Fibroblast of lung (primary cell): Measurements from ENCODE around the gene ERVMER34-1. TPM values are rescaled to one million over a fixed set of nuclear protein-coding genes. Genes with fewer than 3 reads are reported as not detected.

Source experiments
- DNase-seq, 2 donors: peaks; one replicate each; pipeline versions ENCODE4 v3.0.0 to v3.0.0-alpha.2; 2010; ENCODE audit warnings: low read depth in 2 of 2
- H2AFZ ChIP-seq: 2 replicates; pipeline ENCODE4 v1.5.1; 2012; ENCODE audit warnings: low read length, control low read depth, inconsistent platforms
- H3K27ac ChIP-seq: 2 replicates; pipeline ENCODE4 v1.5.1; 2011; ENCODE audit warnings: low read length, control low read depth; ENCODE audit not compliant: insufficient read depth
- H3K27me3 ChIP-seq: 2 replicates; pipeline ENCODE4 v1.5.1; 2011; ENCODE audit warnings: mild to moderate bottlenecking, low read length; ENCODE audit not compliant: control insufficient read depth, insufficient read depth
- H3K36me3 ChIP-seq: 2 replicates; pipeline ENCODE4 v1.5.1; 2011; ENCODE audit warnings: low read length; ENCODE audit not compliant: control insufficient read depth, insufficient read depth
- H3K4me1 ChIP-seq: 2 replicates; pipeline ENCODE4 v1.5.1; 2011; ENCODE audit warnings: low read length; ENCODE audit not compliant: control insufficient read depth, insufficient read depth; ENCODE audit errors: extremely low read depth
- H3K4me2 ChIP-seq: 2 replicates; pipeline ENCODE4 v1.5.1; 2011; ENCODE audit warnings: low read length, control low read depth; ENCODE audit not compliant: insufficient read depth; ENCODE audit errors: extremely low read depth
- H3K4me3 ChIP-seq, 4 experiments: fragments of 200-600 bp in 1 of 4; sonication (generic) in 1 of 4; replicated peaks in 1 of 4; 2 replicates each; pipeline ENCODE4 v1.5.1; 2011 to 2016; ENCODE audit warnings: low read length in 4 of 4, low read depth in 3 of 4, mild to moderate bottlenecking in 3 of 4, control low read depth in 2 of 4, inconsistent platforms in 1 of 4, mixed read lengths in 1 of 4; ENCODE audit not compliant: insufficient read depth in 1 of 4; ENCODE audit errors: control extremely low read depth in 1 of 4
- H3K79me2 ChIP-seq: 2 replicates; pipeline ENCODE4 v1.5.1; 2012; ENCODE audit warnings: mild to moderate bottlenecking, low read length, inconsistent platforms; ENCODE audit not compliant: control insufficient read depth, insufficient read depth
- H3K9ac ChIP-seq: 2 replicates; pipeline ENCODE4 v1.5.1; 2011; ENCODE audit warnings: mild to moderate bottlenecking, low read length, control low read depth; ENCODE audit not compliant: insufficient read depth
- H3K9me3 ChIP-seq: 2 replicates; pipeline ENCODE4 v1.5.1; 2012; ENCODE audit warnings: low read depth, low read length; ENCODE audit not compliant: control insufficient read depth, insufficient read depth
- H4K20me1 ChIP-seq: 2 replicates; pipeline ENCODE4 v1.5.1; 2011; ENCODE audit warnings: low read length; ENCODE audit not compliant: control insufficient read depth, insufficient read depth; ENCODE audit errors: extremely low read depth
- CTCF ChIP-seq, 2 donors: IDR thresholded peaks in 1 of 2; conservative IDR thresholded peaks in 1 of 2; 1 replicate in 1 of 2; 2 replicates in 1 of 2; pipeline ENCODE4 v1.5.1; 2011 to 2012; ENCODE audit warnings: low read length in 2 of 2, control low read depth in 1 of 2, inconsistent platforms in 1 of 2, low read depth in 1 of 2, mild to moderate bottlenecking in 1 of 2
- EZH2 ChIP-seq: IDR thresholded peaks from 2 replicates; pipeline ENCODE4 v1.5.1; 2012; ENCODE audit warnings: low read length, control low read depth, mild to moderate bottlenecking; ENCODE audit errors: missing control alignments
- polyA plus RNA-seq, 2 donors: library from polyadenylated mRNA; depleted of rRNA in 1 of 2; stranded (reverse) in 1 of 2; unstranded in 1 of 2; fragments of >200 nt; gene quantifications; 2 replicates each; pipeline ENCODE4 v1.2.1, GENCODE V29; 2011 to 2012; ENCODE audit warnings: missing spikeins in 1 of 2
- total RNA-seq: library from RNA; depleted of rRNA; stranded (reverse); fragments of >200 nt; gene quantifications from 2 replicates; pipeline ENCODE4 v1.2.1, GENCODE V29; 2014

ERVMER34-1 gene
- total and polyA plus RNA-seq, 2 donors (not counting 1 experiment from before 2014, with no cell fraction given), result under 0.01 to 0.54 TPM

- Histone ChIP-seq H3K27ac (no peak overlapping the region), H3K79me2 (peaks cover 12% of the 10 kb centered on the region), H3K27me3 (no peaks in the 10 kb centered on the region), H3K4me2 (no peak overlapping the region), H2AFZ (no peak overlapping the region), H3K4me3 (no peak overlapping the region), H3K9me3 (no peaks in the 10 kb centered on the region), H4K20me1 (no peaks in the 10 kb centered on the region), H3K4me1 (peaks cover 3% of the 10 kb centered on the region), H3K36me3 (peaks cover 3% of the 10 kb centered on the region), H3K9ac (no peak overlapping the region)
- TF ChIP-seq EZH2, result no peak
- TF ChIP-seq CTCF (conservative IDR thresholded peaks at IDR 0.05 in 1 of 2, IDR thresholded peaks at IDR 0.05 in 1 of 2; ENCODE audit: low read depth in 1 of 2, low read length in 2 of 2), result no peak
- no peak for DNase-seq
Measured at GRCh38 chr4:52715255-52715897, 35.8 kb downstream of the ERVMER34-1 start.

GRCh38 chr4:52714597-52715254, 36.5 kb downstream of the ERVMER34-1 start:
- no peak overlapping the region for H3K9ac ChIP-seq
- H3K4me2 ChIP-seq, result peak overlapping the region; percentile 63
- no peak overlapping the region for H3K27ac ChIP-seq
- DNase-seq, result no peak
- no peak for TF ChIP-seq EZH2
- H3K27me3 ChIP-seq, result no peaks in the 10 kb centered on the region
- no peaks in the 10 kb centered on the region for H4K20me1 ChIP-seq
- H3K4me1 ChIP-seq, result peaks cover 3% of the 10 kb centered on the region
- H3K9me3 ChIP-seq, result no peaks in the 10 kb centered on the region
- H3K4me3 ChIP-seq, result peak overlapping the region in 1 of 4 experiments; percentile 75
- H3K79me2 ChIP-seq, result peaks cover 12% of the 10 kb centered on the region
- peaks cover 3% of the 10 kb centered on the region for H3K36me3 ChIP-seq
- H2AFZ ChIP-seq, result no peak overlapping the region

- no peak overlapping the region for H3K9ac ChIP-seq
- H3K36me3 ChIP-seq, result peaks cover 3% of the 10 kb centered on the region
- no peak overlapping the region for H3K27ac ChIP-seq
- no peaks in the 10 kb centered on the region for H3K9me3 ChIP-seq
- H3K4me2 ChIP-seq, result peak overlapping the region; percentile 75
- H4K20me1 ChIP-seq, result no peaks in the 10 kb centered on the region
- DNase-seq, result peak in 1 of 2 donors; percentile 6
- H3K4me3 ChIP-seq, result peak overlapping the region; percentile 68 to 87 (median 72)
- H2AFZ ChIP-seq, result no peak overlapping the region
- H3K27me3 ChIP-seq, result no peaks in the 10 kb centered on the region
- H3K4me1 ChIP-seq, result peaks cover 3% of the 10 kb centered on the region
- H3K79me2 ChIP-seq, result peaks cover 12% of the 10 kb centered on the region
- TF ChIP-seq EZH2 (no peak), CTCF (conservative IDR thresholded peaks at IDR 0.05 in 1 of 2, IDR thresholded peaks at IDR 0.05 in 1 of 2; ENCODE audit: low read depth in 1 of 2, low read length in 2 of 2) (no peak)
Measured at GRCh38 chr4:52713456-52713937, 37.7 kb downstream of the ERVMER34-1 start.
